HG03103 (cell line): ENCODE results near the gene CPEB2.
"Not testable (repeated sequence)": the region's sequence is repeated elsewhere in the genome, so short reads cannot be mapped to it uniquely, and the experiment has no call there.

ENCODE experiments used
- ATAC-seq: cut with Tn5 transposase; IDR thresholded peaks from one replicate; pipeline ENCODE4 v1.9.1; 2021; ENCODE audit warnings: low read depth; ENCODE audit not compliant: unreplicated experiment

CPEB2 gene

GRCh38 chr4:15042529-15043167 lies 40.4 kb downstream of the CPEB2 start:
- ATAC-seq: no peak

- no peak for ATAC-seq
These were observed 40.9 kb downstream of the CPEB2 start for GRCh38 chr4:15043226-15043625.

GRCh38 chr4:15043922-15044321 lies 41.6 kb downstream of the CPEB2 start:
- ATAC-seq: no peak

GRCh38 chr4:15054541-15054940 lies 52.3 kb downstream of the CPEB2 start:
- ATAC-seq: no peak

GRCh38 chr4:15060213-15060612 lies 57.9 kb downstream of the CPEB2 start:
- no peak for ATAC-seq

DNA sequence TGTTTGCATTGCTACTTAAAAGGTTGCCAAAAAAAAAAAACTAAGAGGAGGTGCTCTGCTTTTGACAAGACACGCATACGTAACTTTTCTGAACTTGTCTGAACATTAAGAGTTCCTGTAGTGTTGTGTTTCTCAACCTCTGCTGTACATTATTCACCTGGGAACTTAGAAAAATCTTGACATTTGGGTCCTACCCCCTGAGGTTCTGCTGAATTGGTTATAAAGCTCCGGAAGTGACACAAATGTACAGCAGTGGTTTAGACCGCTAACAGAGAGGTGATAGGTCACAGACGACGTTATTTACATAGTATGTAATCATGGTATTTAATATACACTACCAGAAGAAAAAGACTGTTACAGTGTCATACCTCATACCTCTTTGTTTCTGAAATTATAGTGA lies 61.1 kb downstream of the CPEB2 start:
- no peak for ATAC-seq

DNA sequence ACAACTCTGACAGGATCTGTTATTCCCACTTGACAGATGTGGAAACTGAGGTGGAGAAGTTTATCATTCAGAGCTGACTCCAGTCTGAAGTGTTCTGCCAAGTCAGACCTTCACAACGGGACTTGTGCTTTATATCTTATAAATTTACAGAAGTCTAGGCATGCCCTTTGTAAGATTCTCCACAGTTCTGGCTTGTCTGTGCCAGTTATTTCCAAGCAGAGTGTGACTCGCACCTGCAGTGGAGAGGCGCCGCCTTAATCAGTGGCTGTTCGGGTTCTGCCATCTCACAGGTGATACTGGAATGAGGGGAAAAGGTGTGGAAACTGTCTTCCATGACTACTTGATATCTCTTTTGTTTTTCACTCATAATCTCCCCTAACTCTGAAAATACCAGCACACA lies 63.2 kb downstream of the CPEB2 start:
- ATAC-seq: no peak

- no peak for ATAC-seq
These were observed 63.9 kb downstream of the CPEB2 start for GRCh38 chr4:15066140-15066539.

DNA sequence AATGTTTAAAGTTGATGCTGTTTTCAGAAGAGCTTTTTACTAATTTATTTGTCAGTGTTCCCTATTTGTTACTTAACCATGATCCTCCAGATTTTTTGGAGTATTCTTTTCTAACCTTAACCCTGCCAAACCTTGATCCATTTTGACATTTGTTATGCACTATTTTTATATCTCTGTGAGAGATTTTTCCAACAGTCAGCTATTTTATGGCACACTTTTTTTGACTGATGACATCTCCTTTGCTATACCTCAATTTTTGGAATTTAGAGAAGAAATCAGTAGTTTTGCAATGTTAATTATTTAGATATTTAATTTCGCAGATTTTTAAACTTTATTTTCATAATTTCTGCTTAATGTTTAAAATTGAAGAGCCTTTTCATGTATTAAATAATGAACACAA lies 66.0 kb downstream of the CPEB2 start:
- ATAC-seq: no peak

DNA sequence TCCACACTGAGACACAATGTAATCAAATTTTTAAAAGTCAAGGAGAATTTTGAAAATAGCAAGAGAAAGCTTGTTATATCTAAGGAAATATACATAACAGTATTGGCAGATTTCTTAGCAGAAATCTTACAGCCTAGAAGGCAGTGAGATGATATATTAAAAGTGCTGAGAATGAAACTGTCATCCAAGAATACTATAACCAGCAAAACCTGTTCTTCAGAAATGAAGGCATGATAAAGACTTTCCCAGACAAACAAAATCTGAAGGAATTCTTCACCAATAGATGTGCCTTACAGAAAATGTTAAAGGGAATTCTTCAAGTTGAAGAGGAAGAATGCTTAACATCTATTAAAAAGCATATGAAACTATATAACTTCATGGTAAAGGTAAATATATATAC lies 73.6 kb downstream of the CPEB2 start:
- ATAC-seq: no peak

DNA sequence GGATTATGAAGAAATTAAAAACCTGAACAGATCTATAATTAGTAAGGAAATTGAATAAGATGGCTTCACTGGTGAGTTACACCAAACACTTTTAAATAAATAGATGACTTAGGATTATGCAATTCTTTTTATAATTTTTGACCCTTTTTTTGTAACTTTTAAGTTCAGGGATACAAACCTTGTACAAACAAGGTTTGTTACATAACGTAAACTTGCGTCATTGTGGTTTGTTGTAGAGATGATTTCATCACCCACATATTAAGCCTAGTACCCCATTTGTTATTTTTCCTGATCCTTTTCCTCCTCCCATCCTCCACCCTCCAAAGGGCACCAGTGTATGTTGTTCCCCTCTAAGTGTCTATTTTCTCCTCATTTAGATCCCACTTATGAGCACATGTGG lies 75.7 kb downstream of the CPEB2 start:
- no peak for ATAC-seq

- no peak for ATAC-seq
These were observed 76.7 kb downstream of the CPEB2 start for GRCh38 chr4:15078682-15079642.

- ATAC-seq: no peak
These were observed 82.5 kb downstream of the CPEB2 start for GRCh38 chr4:15084780-15085179.

GRCh38 chr4:15085762-15086161 lies 83.5 kb downstream of the CPEB2 start:
- not testable (repeated sequence) for ATAC-seq

DNA sequence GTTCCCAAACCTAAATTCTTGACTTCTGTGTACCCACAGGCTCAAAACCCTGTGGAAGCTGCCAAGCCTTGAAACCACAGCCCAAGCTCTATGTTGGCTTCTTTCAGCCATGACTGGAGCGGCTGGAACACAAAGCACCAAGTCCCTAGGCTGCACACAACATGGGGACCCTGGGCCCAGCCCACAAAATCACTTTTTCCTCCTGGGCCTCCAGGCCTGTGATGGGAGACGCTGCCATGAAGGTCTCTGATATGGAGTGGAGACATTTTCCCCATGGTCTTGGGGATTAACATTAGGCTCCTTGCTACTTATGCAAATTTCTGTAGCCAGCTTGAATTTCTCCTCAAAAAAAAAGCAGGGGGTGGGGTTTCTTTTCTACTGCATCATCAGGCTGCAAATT lies 84.0 kb downstream of the CPEB2 start:
- ATAC-seq: not testable (repeated sequence)

DNA sequence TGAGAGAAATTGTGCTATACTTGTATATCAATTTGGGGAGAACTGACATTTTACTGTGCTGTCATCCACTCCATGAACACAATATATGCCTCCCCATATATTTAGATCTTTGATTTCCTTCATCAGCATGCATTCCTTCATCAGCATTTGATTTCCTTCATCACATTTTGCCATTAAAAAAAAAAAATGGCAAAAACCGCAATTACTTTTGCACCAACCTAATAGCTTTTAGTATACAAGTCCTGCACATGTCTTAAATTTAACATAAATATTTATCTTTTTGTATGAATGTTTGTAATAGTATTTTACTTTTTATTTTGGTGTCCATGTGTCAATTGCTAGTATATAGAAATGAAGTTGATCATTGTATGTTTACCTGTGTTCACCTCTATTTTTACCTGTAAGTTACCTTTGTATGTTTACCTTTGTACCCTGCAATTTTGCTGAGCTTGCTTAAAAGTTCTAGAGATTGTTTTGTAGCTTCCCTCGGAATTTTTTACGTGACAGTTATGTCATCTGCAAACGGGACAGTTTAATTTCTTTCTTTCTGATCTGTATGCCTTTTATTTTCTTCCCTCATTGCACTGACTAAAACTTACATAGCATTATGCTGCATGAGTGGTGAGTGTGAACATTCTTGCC lies 86.2 kb downstream of the CPEB2 start:
- no peak for ATAC-seq

DNA sequence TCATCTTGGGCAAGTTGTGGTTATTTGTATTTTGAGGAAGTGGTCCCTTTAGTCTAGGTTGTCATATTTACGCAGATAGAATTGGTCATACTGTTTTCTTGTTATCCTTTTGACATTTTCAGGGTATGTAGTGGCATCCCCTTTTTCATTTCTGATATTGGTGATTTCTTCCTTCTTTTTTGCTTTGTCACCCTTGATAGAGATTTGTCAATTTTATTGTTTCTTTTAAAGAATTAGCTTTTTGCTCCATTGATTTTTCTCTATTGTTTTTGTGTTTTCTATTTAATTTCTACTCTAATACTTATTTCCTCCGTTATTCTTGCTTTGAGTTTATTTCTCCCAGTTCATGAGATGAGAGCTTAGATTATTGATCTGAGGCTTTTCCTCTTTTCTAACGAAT lies 87.7 kb downstream of the CPEB2 start:
- ATAC-seq: no peak

- no peak for ATAC-seq
These were observed 98.1 kb downstream of the CPEB2 start for GRCh38 chr4:15100380-15100779.

- ATAC-seq: no peak
These were observed 98.9 kb downstream of the CPEB2 start for GRCh38 chr4:15100994-15101695.

- ATAC-seq: no peak
These were observed 102.5 kb downstream of the CPEB2 start for GRCh38 chr4:15104825-15105224.

DNA sequence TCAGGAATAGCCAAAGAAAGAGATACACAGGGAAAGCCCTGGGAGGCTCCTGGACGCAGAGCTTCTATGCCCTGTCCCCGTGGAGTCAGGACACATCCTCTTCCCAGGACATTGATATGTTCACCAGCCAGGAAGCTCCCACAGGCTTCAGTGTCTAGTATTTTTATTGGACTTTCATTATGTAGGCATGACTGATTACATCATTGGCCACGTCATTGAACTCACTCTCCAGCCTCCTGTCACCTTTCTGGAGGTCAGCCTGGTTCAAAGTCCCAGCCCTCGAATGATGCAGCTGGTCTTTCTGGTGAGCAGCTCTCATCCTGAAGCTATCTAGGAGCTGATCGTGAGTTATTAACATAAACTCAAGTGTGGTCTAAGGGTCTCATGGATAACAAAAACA lies 104.1 kb downstream of the CPEB2 start:
- no peak for ATAC-seq
